GM12872 (cell line): ENCODE measurements around the gene OR52E1.

Experiments
- TF ChIP-seq, protein P1 (sequence below): IDR thresholded peaks from 3 replicates; pipeline ENCODE4 v1.5.1; 2011; ENCODE audit warnings: low read depth, mild to moderate bottlenecking, low read length, moderate library complexity; ENCODE audit not compliant: insufficient read depth

Gene OR52E1

DNA sequence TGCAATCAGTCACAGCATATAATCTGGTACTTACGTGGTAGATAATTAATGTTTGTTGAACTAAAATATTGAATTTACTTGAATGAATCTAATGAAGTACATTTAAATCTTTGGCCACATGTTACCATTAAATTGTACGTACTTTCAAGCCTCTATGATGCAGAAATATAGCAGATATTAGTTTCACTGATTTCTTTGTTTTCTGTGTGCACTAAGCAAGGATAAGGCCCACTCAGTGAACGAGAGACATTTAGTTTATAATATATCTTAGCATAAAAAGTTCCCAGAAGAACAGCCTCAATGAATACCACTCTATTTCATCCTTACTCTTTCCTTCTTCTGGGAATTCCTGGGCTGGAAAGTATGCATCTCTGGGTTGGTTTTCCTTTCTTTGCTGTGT, at the start of gene OR52E1:
Gene OR52E1, plus strand, starts transcription at position 301 of the 400 bp plus-strand sequence.
- TF ChIP-seq, protein P1, sequence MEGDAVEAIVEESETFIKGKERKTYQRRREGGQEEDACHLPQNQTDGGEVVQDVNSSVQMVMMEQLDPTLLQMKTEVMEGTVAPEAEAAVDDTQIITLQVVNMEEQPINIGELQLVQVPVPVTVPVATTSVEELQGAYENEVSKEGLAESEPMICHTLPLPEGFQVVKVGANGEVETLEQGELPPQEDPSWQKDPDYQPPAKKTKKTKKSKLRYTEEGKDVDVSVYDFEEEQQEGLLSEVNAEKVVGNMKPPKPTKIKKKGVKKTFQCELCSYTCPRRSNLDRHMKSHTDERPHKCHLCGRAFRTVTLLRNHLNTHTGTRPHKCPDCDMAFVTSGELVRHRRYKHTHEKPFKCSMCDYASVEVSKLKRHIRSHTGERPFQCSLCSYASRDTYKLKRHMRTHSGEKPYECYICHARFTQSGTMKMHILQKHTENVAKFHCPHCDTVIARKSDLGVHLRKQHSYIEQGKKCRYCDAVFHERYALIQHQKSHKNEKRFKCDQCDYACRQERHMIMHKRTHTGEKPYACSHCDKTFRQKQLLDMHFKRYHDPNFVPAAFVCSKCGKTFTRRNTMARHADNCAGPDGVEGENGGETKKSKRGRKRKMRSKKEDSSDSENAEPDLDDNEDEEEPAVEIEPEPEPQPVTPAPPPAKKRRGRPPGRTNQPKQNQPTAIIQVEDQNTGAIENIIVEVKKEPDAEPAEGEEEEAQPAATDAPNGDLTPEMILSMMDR, result no peak

DNA sequence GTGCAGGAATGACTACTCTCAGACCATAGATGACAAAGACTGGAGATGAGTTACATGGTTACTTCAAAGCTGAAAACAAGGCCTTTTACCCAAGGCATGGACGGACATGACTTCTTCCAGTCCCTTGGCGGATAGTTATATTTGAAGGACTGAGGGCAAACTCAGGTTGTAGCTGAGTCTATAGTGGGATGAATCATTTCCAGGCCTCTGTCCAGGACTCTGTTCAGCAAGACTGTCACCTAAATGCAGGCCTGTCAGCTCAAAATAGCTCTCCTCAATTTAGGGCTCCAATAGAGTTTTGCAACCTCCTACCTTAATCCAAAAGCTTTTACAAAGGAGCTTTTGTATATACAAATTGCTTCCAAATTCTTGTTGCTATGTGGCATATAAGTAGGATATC, 47.4 kb upstream of the OR52E1 start:
- TF ChIP-seq, protein P1, result no peak

DNA sequence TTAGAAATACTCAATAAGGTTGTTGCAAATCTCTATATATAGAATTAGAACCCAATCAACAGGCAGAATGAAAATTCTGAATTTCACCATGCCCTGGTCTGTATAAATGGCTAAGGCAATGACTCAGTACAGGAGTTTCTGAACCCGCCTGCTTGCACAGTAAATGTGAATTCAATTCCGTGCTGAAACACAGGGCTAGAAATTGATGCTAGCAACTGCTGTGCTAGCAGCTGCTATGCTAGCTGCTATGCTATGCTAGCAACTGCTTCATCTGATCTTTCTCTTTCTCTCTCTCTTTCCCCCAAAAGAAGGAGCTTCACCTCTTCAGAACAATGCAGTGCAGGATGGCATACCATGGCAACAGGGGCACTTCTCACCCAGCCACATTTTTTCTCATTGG, 32.7 kb upstream of the OR52E1 start:
- TF ChIP-seq, protein P1, result no peak

DNA sequence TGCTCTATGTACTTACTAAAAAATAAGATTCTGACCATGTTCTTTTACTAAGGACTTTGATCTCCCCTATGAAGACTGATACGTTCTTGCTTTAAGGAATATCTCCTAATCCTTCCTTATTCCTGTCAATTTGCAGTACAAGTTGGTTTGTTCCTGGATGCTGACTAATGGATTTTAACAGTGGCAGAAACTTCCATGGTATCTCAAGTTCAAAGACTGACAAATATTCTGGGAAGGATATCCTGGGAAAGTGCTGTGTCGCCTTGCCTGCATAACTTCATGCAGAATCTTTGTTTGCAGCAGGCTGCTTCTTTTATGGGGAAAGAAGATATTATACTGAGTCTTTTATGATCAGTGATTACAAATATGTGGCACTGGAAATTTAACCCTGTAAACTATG, 31.4 kb upstream of the OR52E1 start:
- TF ChIP-seq, protein P1, result no peak

DNA sequence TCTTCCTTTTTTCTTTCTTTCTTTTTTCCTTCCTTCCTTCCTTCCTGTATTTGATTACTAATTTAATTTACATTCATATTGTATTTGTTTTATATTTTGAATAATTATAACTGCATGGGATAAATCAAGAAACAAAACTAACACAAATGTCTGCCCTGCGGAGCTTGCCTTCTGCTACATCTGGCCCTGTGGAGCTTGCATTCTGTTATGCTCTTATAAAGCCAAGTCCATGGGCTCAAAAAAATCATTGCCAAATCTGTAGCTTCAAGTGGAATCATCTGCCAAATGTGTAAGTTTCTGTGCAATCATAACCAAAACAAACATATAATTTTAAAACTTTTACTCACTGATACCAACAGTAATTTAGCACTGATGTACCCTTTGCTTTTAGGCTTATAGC, 31.0 kb upstream of the OR52E1 start:
- TF ChIP-seq, protein P1, result no peak

DNA sequence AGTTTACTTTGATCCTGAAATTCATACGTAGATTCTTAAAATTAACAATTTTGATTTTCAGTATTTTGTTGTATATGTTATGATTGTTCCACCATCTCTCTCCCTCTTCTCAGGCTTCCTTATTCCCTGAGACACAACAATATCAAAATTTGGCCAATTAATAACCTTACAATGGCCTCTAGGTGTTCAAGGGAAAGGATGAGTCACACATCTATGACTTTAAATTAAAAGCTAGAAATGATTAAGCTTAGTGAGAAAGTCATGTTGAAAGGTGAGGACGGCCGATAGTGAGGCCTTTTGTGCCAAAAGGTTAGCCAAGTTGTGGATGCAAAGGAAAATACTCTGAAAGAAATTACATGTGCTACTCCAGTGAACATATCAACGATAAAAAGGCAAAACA, 28.5 kb upstream of the OR52E1 start:
- TF ChIP-seq, protein P1, result no peak

DNA sequence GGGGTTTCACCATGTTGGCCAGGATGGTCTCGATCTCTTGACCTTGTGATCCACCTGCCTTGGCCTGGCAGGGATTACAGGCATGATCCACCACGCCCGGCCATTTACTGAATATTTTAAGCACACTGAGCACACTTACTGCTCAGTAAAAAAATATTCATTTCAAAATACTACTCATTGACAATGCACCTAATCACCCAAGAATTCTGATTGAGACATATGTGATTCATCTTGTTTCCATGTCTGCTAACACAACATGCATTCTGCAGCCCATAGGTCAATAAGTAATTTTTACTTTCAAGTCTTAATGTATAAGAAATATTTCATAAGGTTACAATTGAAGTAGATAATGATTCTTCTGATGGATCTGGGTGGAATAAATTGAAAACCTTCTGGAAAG, 27.3 kb upstream of the OR52E1 start:
- TF ChIP-seq, protein P1, result no peak

DNA sequence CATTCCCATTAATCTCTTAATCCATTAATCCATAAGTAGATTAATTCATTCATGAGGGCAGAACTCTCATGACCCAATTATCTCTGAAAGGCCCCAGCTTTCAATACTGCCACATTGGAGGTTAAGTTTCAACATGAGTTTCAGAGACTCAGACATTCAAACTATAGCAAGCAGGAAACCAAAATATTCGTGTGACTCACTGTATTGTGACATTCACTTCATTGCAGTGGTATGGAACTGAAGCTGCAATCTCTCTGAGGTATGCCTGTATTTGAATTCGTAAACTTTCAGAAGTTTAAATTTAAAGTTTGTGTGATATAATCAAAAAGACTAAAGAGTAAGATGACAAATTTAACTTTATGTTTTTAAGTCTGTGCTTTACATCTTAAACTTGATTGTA, 26.0 kb upstream of the OR52E1 start:
- TF ChIP-seq, protein P1, result no peak
